Stomach (tissue), 4 donors: ENCODE measurements around the gene B4GALT7.

ENCODE experiments used
- POLR2A ChIP-seq, 4 donors: fragments of 450-650 bp; IDR thresholded peaks; one replicate each; pipeline ENCODE4 v1.6.1; 2016; ENCODE audit warnings: antibody characterized with exemption in 4 of 4, control low read depth in 2 of 4, mild to moderate bottlenecking in 1 of 4, moderate library complexity in 1 of 4
- POLR2AphosphoS5 ChIP-seq, 3 donors: sonication (generic); formaldehyde crosslinking; IDR thresholded peaks; one replicate each; pipeline ENCODE4 v1.6.1; 2016; ENCODE audit warnings: antibody characterized with exemption in 3 of 3
- TF ChIP-seq, protein P1 (sequence below), 7 experiments: fragments of 450-650 bp in 4 of 7; fragments of 200-600 bp in 3 of 7; sonication (generic) in 3 of 7; IDR thresholded peaks; one replicate each; pipeline ENCODE4 v1.5.1; 2016 to 2019; ENCODE audit warnings: antibody characterized with exemption in 7 of 7, control low read depth in 2 of 7, mild to moderate bottlenecking in 1 of 7

DNA sequence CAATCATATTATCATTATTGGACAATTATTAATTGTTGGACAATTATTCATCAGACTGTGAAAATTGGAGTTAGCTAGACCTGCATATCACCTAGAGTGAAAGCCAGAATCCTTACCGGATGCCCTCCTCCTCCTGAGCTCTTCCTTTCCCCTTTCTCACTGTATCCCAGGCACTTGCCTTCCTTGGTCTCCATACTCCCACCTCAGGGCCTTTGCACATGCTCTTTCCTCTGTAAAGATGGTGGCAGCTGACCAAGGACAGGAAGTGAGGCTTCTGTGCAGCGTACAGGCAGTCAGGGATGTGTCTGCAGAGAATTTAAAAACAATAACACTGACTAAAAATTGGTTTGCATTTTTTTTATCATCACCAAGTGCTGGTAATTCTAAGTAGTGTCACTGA lies 30.0 kb upstream of the B4GALT7 start:
- TF ChIP-seq, protein P1, sequence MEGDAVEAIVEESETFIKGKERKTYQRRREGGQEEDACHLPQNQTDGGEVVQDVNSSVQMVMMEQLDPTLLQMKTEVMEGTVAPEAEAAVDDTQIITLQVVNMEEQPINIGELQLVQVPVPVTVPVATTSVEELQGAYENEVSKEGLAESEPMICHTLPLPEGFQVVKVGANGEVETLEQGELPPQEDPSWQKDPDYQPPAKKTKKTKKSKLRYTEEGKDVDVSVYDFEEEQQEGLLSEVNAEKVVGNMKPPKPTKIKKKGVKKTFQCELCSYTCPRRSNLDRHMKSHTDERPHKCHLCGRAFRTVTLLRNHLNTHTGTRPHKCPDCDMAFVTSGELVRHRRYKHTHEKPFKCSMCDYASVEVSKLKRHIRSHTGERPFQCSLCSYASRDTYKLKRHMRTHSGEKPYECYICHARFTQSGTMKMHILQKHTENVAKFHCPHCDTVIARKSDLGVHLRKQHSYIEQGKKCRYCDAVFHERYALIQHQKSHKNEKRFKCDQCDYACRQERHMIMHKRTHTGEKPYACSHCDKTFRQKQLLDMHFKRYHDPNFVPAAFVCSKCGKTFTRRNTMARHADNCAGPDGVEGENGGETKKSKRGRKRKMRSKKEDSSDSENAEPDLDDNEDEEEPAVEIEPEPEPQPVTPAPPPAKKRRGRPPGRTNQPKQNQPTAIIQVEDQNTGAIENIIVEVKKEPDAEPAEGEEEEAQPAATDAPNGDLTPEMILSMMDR (IDR thresholded peaks at IDR 0.05), result no peak
- TF ChIP-seq POLR2A (IDR thresholded peaks at IDR 0.05), result no peak
- no peak for TF ChIP-seq POLR2AphosphoS5 (IDR thresholded peaks at IDR 0.05)
